ENCODE results near the gene CTDNEP1.

The CTDNEP1 gene

DNA sequence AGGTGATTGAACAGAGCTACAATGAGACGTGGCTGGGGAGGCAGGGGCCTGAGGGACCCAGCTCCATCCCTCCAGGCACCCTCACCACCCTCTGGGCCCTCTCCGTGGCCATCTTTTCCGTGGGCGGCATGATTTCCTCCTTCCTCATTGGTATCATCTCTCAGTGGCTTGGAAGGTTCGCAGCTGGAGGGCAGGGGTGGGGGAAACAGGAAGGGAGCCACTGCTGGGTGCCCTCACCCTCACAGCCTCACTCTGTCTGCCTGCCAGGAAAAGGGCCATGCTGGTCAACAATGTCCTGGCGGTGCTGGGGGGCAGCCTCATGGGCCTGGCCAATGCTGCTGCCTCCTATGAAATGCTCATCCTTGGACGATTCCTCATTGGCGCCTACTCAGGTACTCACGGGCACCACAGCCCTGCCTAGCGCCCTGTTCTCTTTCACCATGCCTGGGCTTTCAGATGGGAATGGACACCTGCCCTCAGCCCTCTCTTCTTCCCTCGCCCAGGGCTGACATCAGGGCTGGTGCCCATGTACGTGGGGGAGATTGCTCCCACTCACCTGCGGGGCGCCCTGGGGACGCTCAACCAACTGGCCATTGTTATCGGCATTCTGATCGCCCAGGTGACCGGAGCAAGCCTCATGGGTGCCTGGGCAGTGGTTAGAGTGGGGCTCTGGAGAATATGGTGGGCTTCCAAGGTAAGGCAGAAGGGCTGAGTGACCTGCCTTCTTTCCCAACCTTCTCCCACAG is 32.1 kb upstream of the CTDNEP1 start:
- Mint-ChIP-seq H3K36me3 (no peaks in the 10 kb centered on the region), H3K9me3 (no peaks in the 10 kb centered on the region), H3K27ac (no peak overlapping the region), H3K4me3 (peak overlapping the region; percentile 76), H3K4me1 (peaks cover 26% of the 10 kb centered on the region)
- ATAC-seq (no peak), DNase-seq (ENCODE audit: low spot score in 2 of 2) (no peak)

DNA sequence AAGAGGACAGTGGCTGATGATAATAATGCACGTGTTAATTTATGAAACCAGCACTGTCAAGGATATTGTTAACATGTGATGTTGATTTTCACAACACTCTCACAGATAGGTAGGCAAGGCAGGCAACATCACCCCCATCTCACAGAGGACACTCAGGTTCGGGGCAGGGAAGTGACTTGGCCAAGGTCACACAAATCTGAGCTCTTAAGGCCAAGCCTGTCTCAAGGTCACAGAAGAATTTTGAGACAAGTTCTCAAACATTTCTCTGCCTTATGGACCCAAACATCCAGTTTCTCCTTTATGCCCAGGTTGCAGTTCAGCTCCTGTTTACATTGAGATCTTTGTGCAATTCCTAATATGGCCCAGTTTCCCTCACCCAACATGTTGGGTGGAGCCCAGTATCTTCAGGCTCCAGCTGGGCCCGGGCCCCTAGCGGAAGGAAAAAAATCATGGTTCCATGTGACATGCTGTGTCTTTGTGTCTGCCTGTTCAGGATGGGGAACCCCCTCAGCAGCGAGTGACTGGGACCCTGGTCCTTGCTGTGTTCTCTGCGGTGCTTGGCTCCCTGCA is 31.3 kb upstream of the CTDNEP1 start:
- no peaks in the 10 kb centered on the region for H3K36me3 Mint-ChIP-seq
- peak overlapping the region; percentile 76 for H3K4me3 Mint-ChIP-seq
- ATAC-seq (no peak), DNase-seq (ENCODE audit: low spot score in 2 of 2) (no peak)
- H3K9me3 Mint-ChIP-seq, result no peaks in the 10 kb centered on the region
- peaks cover 26% of the 10 kb centered on the region for H3K4me1 Mint-ChIP-seq
- H3K27ac Mint-ChIP-seq, result no peak overlapping the region

DNA sequence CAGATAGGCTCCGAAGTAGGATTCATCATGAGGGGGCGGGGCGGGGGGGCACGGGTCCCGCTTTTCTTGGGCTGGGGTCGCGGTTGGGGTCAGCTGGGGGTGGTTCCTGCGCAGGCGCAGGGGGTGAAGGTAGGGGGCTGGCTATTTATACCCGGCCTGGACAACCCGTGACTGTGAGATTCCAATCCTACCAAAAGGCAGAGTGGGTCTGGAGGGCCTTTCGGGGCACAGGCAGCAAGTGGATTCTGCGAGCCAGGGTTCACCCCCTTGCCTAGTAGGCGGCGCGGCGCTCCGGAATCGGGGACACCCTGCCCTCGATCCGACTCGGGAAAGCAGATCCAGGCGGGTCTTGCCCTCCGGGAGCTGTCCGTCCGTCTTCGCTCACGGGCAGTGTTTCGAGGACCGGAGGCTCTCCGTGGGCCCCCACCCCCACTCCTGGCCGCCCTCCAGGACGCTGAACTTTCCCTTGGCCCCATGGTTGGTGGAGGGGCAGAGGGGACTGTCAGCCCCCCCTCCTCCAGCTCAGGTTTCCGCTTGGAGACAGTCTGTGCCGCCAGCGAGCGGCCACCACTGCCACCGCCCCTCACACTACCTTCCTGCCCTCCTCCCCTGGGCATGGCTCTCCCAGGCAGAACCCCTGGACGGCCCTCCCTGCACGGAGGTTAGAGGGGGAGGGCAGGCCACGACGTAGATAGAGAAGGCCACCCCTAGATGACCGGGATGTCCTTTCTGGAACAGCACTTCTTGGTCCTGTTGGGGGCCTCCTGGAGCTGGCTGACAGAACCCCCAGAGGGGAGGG is 30.6 kb upstream of the CTDNEP1 start:
- Mint-ChIP-seq H3K27ac (no peak overlapping the region), H3K4me1 (peaks cover 26% of the 10 kb centered on the region), H3K9me3 (no peaks in the 10 kb centered on the region), H3K4me3 (peak overlapping the region; percentile 76), H3K36me3 (no peaks in the 10 kb centered on the region)
- ATAC-seq (no peak), DNase-seq (ENCODE audit: low spot score in 2 of 2) (no peak)

DNA sequence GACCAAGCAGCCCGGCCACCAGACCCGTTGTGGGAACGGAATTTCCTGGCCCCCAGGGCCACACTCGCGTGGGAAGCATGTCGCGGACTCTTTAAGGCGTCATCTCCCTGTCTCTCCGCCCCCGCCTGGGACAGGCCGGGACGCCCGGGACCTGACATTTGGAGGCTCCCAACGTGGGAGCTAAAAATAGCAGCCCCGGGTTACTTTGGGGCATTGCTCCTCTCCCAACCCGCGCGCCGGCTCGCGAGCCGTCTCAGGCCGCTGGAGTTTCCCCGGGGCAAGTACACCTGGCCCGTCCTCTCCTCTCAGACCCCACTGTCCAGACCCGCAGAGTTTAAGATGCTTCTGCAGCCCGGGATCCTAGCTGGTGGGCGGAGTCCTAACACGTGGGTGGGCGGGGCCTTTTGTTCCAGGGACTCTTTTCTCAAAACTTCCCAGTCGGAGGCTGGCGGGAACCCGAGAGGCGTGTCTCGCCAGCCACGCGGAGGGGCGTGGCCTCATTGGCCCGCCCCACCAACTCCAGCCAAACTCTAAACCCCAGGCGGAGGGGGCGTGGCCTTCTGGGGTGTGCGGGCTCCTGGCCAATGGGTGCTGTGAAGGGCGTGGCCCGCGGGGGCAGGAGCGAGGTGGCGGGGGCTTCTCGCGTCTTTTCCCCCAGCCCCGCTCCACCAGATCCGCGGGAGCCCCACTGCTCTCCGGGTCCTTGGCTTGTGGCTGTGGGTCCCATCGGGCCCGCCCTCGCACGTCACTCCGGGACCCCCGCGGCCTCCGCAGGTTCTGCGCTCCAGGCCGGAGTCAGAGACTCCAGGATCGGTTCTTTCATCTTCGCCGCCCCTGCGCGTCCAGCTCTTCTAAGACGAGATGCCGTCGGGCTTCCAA is 29.8 kb upstream of the CTDNEP1 start, which contains the start of gene SLC2A4:
TSS of gene SLC2A4 (plus strand) at position 645 of the 879 bp plus-strand sequence. CDS start at position 862, 217 bp downstream.
- H3K4me1 Mint-ChIP-seq, result peaks cover 26% of the 10 kb centered on the region
- H3K9me3 Mint-ChIP-seq, result no peaks in the 10 kb centered on the region
- H3K36me3 Mint-ChIP-seq, result no peaks in the 10 kb centered on the region
- DNase-seq (ENCODE audit: low spot score in 2 of 2) (peak; percentile 73 to 90), ATAC-seq (peak; percentile 88)
- H3K27ac Mint-ChIP-seq, result no peak within 1 kb of the TSS
- peak within 1 kb of the TSS; percentile 76 for H3K4me3 Mint-ChIP-seq

DNA sequence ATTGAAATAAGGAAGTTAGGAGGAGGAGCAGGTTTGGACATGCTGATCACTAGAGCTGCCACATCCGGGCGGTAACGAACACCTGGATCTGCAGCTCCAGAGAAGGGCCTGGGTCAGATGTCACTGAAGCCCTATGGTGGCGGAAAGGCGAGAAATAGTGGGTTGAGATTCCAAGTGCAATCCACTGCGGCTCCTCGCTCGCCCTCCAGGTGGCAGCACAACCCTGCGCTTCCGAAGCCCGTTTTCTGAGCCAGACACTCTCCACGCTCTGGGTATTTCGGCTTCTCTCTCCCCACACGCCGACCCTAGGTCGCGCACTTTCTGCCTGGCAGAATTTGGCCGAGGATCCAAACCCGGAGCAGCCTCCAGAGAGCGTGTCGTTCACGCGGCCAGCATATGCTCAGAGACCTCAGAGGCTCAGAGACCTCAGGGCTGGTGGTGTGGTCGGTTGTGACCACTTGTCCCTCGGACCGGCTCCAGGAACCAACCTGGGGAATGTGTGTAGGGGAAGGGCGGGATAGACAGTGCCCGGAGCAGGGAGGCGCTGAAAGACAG is 29.1 kb upstream of the CTDNEP1 start:
- Mint-ChIP-seq H3K9me3 (no peaks in the 10 kb centered on the region), H3K27ac (no peak overlapping the region), H3K4me3 (peak overlapping the region; percentile 76), H3K36me3 (no peaks in the 10 kb centered on the region), H3K4me1 (peaks cover 26% of the 10 kb centered on the region)
- peak; percentile 71 for ATAC-seq
- DNase-seq (ENCODE audit: low spot score in 2 of 2), result peak in 1 of 2 donors; percentile 92

DNA sequence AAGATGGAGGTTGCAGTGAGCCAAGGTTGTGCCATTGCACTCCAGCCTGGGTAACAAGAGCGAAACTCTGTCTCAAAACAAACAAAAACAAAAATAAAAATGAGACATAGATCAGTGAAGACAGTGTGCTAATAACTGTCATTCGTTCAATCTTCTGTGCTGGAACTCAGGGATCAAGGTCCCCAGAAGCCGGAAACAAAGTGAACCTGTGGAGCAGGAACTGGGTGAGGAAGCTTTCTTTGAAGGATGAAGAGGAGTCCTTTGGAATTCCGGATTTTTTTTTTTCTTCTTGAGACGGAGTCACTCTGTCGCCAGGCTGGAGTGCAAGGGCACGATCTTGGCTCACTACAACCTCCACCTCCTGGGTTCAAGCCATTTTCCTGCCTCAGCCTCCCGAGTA is 27.9 kb upstream of the CTDNEP1 start:
- Mint-ChIP-seq H3K4me1 (peaks cover 26% of the 10 kb centered on the region), H3K9me3 (no peaks in the 10 kb centered on the region), H3K27ac (no peak overlapping the region), H3K36me3 (no peaks in the 10 kb centered on the region), H3K4me3 (peak overlapping the region; percentile 76)
- no peak for DNase-seq (ENCODE audit: low spot score in 2 of 2)
- ATAC-seq, result no peak

DNA sequence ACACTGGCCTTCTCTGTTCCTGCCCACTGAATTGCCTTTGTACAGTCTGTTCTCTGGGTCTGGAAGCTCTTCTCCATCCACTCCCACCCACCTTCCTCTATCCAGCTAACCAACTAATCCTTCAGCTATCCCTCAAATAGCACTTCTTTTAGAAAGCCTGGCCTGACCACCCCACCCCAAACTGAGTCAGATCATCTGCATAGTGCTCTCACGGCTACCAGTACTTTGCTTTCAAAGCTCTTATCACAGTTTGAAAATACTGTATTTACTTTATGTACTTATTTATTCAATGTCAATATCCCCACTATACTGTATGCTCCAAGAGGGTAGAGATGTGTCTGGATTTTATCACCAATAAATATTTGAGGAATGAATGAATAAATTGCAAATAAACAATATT is 15.2 kb upstream of the CTDNEP1 start:
- DNase-seq (ENCODE audit: low spot score in 2 of 2), result no peak
- Mint-ChIP-seq H3K4me3 (no peak overlapping the region), H3K9me3 (no peaks in the 10 kb centered on the region), H3K27ac (no peak overlapping the region), H3K36me3 (peaks cover 14% of the 10 kb centered on the region), H3K4me1 (peaks cover 23% of the 10 kb centered on the region)
- ATAC-seq, result no peak

DNA sequence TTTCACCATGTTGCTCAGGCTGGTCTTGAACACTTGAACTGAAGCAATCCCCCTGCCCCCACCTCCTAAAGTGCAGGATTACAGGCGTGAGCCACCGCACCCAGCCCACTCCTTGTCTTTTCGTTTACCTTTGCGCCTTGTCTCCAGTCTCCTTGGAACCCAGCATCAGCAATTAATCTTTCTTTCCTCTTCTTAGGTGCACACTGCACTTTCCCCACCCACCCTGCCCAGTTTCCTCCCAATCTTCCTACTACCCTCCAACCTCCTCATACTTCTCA is 12.2 kb upstream of the CTDNEP1 start:
- no peaks in the 10 kb centered on the region for H3K9me3 Mint-ChIP-seq
- peak overlapping the region; percentile 85 for H3K27ac Mint-ChIP-seq
- peak overlapping the region; percentile 75 for H3K4me3 Mint-ChIP-seq
- H3K4me1 Mint-ChIP-seq, result peaks cover 26% of the 10 kb centered on the region
- H3K36me3 Mint-ChIP-seq, result peaks cover 31% of the 10 kb centered on the region
- DNase-seq (ENCODE audit: low spot score in 2 of 2) (no peak), ATAC-seq (no peak)

DNA sequence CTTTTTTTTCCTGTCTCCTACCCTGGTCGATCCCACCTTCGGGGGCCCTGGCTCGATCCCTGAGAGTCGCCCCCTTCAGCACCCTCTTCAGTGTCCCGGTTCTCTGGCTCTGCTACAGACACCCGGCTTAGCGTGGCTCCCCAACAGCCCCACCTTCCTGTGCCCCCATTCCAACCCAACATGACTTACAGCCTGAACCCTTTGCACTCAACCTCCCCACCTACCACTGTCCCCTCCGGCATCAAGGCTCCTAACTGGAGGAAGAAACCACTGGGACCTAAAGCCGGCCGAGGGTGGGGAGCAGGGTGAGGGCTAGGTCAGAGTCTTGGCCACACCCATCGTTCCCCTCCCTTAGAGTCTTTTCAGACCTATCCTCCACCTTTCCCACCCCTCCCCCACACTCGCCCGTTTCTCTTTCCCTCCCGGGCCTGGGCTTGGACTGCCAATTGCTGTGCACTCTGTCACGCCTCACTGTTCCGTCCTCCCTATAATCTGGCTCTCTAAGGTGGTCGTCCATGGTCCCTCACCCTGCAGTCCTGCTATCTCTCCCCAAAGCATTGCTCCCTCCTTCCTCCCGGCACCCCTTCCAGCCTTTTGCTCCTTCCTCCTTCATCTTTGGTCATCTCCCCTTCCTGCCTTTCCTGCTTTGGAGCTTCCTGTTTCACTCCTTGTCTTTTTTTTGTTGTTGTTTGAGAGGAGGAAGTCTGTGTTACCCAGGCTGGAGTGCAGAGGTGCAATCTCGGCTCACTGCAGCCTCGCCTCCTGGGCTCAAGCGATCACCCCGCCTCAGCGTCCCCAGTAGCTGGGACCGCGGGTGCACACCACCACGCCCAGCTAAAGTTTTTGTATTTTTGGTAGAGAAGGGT is 11.6 kb upstream of the CTDNEP1 start:
- ATAC-seq (peak; percentile 22), DNase-seq (ENCODE audit: low spot score in 2 of 2) (no peak)
- Mint-ChIP-seq H3K36me3 (peaks cover 37% of the 10 kb centered on the region), H3K4me1 (peaks cover 26% of the 10 kb centered on the region), H3K4me3 (peak overlapping the region; percentile 75), H3K27ac (peak overlapping the region; percentile 85), H3K9me3 (no peaks in the 10 kb centered on the region)

DNA sequence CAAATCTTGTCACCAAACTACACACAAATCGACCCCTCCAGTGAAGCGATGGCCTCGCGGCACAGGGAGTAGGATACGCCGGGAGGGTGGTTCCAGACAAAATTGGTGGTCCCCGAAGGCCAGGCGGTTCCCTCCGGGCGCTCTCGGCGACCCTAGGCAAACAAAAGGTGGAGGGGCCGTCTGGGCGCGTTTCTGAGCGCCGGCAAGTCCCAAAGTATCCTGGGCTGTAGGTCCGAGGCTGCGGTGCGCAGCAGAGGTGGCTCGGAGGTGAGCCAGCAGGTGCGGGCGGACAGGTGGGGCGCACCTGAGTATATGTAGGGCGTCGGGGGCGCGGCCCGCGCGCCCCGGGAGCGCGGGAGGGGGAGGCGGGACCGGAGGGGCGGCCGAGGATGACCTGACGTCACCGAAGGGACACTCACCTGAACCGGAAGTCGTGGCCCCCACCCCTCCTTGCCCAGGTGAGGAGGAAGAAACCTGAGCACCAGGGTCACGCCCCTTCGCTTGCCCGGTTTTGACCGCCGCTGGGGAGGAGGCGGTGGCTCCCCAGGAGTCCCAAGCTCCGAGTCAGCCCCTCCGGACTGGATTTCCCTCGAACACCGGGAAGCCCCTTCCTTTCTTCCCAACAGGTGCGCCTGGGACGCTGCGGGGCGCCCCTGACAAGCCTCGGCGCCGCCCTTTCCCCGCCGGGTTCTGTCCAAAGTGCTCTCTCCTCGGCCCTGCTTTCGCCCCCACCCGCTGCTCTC is 10.8 kb upstream of the CTDNEP1 start, which contains the start of gene CLDN7:
TSS of gene CLDN7 (minus strand) at position 287 of the 743 bp plus-strand sequence. CDS start 435 bp downstream, outside the sequence.
- H3K36me3 Mint-ChIP-seq, result peaks cover 45% of the 10 kb centered on the region

DNA sequence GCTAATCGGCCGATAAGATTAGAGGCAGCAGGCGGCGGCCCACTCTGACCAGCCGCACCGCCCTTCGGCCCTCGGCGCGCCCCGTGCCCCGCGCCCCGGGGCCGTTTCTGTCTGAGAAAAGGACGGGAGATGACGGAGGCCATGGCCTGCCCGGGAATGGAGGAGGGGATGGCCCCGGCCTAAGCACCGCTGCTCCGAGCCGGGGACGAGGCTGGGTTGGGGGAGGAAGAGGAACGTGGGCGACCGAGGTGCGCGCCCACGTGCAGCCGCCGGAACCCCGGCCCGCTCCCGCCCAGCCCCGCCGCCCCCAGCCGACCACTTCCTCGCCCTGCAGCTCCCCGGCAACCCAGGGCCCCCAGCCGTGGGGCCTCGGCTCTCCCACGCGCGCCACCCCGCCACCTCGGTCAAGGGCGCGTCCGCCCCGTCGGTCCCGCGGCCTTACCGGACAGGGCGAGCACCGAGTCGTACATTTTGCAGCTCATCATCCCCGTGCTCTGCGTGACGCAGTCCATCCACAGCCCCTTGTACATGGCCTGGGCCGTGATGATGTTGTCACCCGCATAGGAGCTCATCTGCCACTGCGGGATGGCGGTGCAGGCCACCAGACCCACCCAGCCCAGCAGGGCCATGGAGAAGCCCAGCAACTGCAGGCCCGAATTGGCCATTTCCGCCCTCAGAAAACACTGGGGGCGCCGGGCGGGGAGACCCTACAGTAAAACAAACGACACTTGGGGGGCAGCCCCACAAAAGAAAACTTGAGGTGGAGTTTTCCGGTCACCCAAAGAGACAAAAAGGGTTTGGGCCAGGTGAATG is 10.1 kb upstream of the CTDNEP1 start:
- Mint-ChIP-seq H3K36me3 (peaks cover 53% of the 10 kb centered on the region), H3K9me3 (no peaks in the 10 kb centered on the region), H3K4me3 (peak overlapping the region; percentile 75), H3K4me1 (peaks cover 31% of the 10 kb centered on the region), H3K27ac (peak overlapping the region; percentile 50)
- DNase-seq (ENCODE audit: low spot score in 2 of 2), result no peak
- peak; percentile 60 for ATAC-seq

More for the DNA sequence above, 10.8 kb upstream of the CTDNEP1 start, which contains the start of gene CLDN7:
- H3K27ac Mint-ChIP-seq, result peak within 1 kb of the TSS; percentile 85
- H3K4me1 Mint-ChIP-seq, result peaks cover 26% of the 10 kb centered on the region
- ATAC-seq, result no peak
- H3K4me3 Mint-ChIP-seq, result peak within 1 kb of the TSS; percentile 75
- no peak for DNase-seq (ENCODE audit: low spot score in 2 of 2)
- H3K9me3 Mint-ChIP-seq, result no peaks in the 10 kb centered on the region

DNA sequence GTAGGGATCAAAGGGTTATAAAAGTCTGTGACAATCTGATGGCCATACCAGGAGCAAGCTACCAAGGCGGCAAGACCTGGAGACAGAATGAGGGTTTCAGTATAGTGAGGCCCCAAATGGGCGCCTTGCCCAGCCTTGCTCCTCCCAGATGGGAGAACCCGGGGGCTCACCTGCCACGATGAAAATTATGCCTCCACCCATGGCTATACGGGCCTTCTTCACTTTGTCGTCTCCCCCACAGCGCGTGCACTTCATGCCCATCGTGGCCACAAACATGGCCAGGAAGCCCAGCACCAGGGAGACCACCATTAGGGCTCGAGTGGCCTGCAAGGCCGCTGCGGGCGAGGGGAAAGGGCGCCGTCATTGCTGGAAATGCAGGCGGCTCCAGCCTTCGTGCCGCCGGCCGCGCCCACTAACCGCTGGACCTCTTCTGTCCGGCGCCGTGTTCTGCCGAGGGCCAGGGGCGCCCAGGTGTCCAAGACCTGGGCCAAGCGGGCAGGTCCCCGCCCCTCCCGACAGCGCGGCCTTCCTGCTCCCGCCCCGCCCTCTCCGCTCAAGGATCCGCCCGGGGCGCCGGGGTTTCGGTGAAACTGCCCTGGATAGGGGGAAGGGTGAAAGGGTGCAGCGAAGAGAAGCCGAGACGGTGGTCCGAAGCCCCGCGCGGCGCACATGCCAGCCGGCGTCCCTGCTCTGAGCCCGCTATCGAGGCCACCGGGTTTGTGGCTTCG is 9.3 kb upstream of the CTDNEP1 start:
- DNase-seq (ENCODE audit: low spot score in 2 of 2), result no peak
- H3K9me3 Mint-ChIP-seq, result no peaks in the 10 kb centered on the region
- peaks cover 35% of the 10 kb centered on the region for H3K4me1 Mint-ChIP-seq
- H3K27ac Mint-ChIP-seq, result peak overlapping the region; percentile 50
- peaks cover 60% of the 10 kb centered on the region for H3K36me3 Mint-ChIP-seq
- peak overlapping the region; percentile 75 for H3K4me3 Mint-ChIP-seq
- peak; percentile 46 for ATAC-seq

Measured in stimulated activated effector memory CD8-positive, alpha-beta T cell treated with anti-CD3 and anti-CD28 coated beads, Interleukin-12 subunit alpha, Interleukin-12 subunit beta, amount 100 ng/mL, for 72 hours (primary cell).